Thymus (tissue), 11 donors: Measurements from ENCODE around the gene GRIK1. TPM values are rescaled to one million over a fixed set of nuclear protein-coding genes. Genes with fewer than 3 reads are reported as not detected.

ENCODE experiments used
- DNase-seq, 9 donors: peaks; one replicate each; pipeline ENCODE4 v3.0.0-alpha.2; 2013; ENCODE audit warnings: low spot score in 9 of 9, low read depth in 6 of 9, missing footprints in 1 of 9
- H3K27ac ChIP-seq, 2 donors: one replicate each; pipeline ENCODE4 v1.5.1; 2013; ENCODE audit warnings: control low read depth in 1 of 2, low read depth in 1 of 2, low read length in 1 of 2, mild to moderate bottlenecking in 1 of 2, moderate library complexity in 1 of 2
- H3K27me3 ChIP-seq, 2 donors: one replicate each; pipeline ENCODE4 v1.5.1; 2013; ENCODE audit warnings: low read length in 1 of 2; ENCODE audit not compliant: control insufficient read depth in 2 of 2, insufficient read depth in 1 of 2
- H3K36me3 ChIP-seq, 2 donors: one replicate each; pipeline ENCODE4 v1.5.1; 2013; ENCODE audit warnings: low read length in 1 of 2, mild to moderate bottlenecking in 1 of 2, moderate library complexity in 1 of 2; ENCODE audit not compliant: control insufficient read depth in 2 of 2, insufficient read depth in 2 of 2
- H3K4me1 ChIP-seq, 2 donors: one replicate each; pipeline ENCODE4 v1.5.1; 2013; ENCODE audit warnings: low read length in 2 of 2; ENCODE audit not compliant: control insufficient read depth in 2 of 2, insufficient read depth in 2 of 2
- H3K4me3 ChIP-seq, 2 donors: one replicate each; pipeline ENCODE4 v1.5.1; 2013; ENCODE audit warnings: low read length in 2 of 2, control low read depth in 1 of 2, mild to moderate bottlenecking in 1 of 2
- H3K9me3 ChIP-seq, 2 donors: one replicate each; pipeline ENCODE4 v1.5.1; 2013; ENCODE audit warnings: low read length in 1 of 2, mild to moderate bottlenecking in 1 of 2; ENCODE audit not compliant: control insufficient read depth in 2 of 2, insufficient read depth in 1 of 2
- WGBS: extraction: QIAGEN DNeasy Blood & Tissue Kit; methylation state at CpG from one replicate; pipeline ENCODE4 v1.1.7; 2013; 5-methylcytosine and 5-hydroxymethylcytosine counted together
- polyA plus RNA-seq: library from polyadenylated mRNA; stranded (reverse); fragments of 200-250 nt; gene quantifications from one replicate; pipeline ENCODE4 v1.2.3, GENCODE V29; 2013
- total RNA-seq: library from RNA; stranded (reverse); fragments of 120-200 nt; gene quantifications from one replicate; pipeline ENCODE4 v1.2.4, GENCODE V29; 2013
- donor health status: healthy.

GRIK1 gene
- total and polyA plus RNA-seq, 2 donors, result 0.05 to 0.11 TPM

DNA sequence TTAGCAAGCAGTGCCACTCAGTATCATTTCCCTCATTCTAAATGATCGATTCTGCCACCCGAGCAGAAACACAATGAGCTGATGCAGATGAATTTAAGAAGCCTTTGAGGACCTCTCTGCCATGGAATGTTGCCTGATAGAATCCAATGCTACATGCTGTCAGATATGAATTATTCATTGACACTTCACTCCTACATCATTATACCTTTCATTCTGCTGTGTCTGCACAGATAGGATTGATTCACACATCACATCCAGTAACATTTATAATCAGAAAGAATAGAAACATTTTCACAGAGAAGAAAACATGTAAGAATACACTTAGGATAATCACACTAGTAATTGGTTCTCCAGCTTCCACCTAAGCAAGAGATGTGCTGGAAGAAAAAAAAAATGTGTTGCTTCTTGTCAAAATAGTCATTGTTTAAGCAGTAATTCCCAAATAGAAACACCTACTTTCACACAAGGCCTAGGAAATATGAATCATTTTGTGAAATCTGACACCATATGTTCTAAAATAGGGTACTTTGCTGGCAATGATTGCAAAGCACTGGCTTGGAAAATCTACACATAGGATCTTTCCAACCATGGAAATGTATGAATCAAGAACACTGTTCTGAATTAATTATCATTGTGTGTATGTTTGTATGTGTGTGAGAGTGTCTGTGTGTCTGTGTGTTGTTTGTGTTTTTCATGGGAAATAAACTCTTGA lies 110.1 kb downstream of the GRIK1 start:
- Histone ChIP-seq H3K27me3 (no peaks in the 10 kb centered on the region), H3K9me3 (no peaks in the 10 kb centered on the region), H3K27ac (no peak overlapping the region), H3K36me3 (no peaks in the 10 kb centered on the region), H3K4me3 (no peak overlapping the region), H3K4me1 (no peaks in the 10 kb centered on the region)
- whole genome bisulfite sequencing, result 96% methylated on average over 2 of the region's 2 CpGs
- no peak for DNase-seq

- Histone ChIP-seq H3K4me3 (no peak overlapping the region), H3K36me3 (no peaks in the 10 kb centered on the region), H3K9me3 (no peaks in the 10 kb centered on the region), H3K27me3 (no peaks in the 10 kb centered on the region), H3K4me1 (no peaks in the 10 kb centered on the region), H3K27ac (no peak overlapping the region)
- over 99% methylated on average over 2 of the region's 2 CpGs for WGBS
- no peak for DNase-seq
These were observed 112.1 kb downstream of the GRIK1 start for GRCh38 chr21:29827647-29828046.

- no peaks in the 10 kb centered on the region for H3K4me1 ChIP-seq
These were observed 112.6 kb downstream of the GRIK1 start for GRCh38 chr21:29827236-29827635.

GRCh38 chr21:29826386-29826785 lies 113.4 kb downstream of the GRIK1 start:
- no peak overlapping the region for H3K27ac ChIP-seq
- 95% methylated on average over 1 of the region's 1 CpG for WGBS
- H3K9me3 ChIP-seq, result no peaks in the 10 kb centered on the region
- no peaks in the 10 kb centered on the region for H3K36me3 ChIP-seq
- no peaks in the 10 kb centered on the region for H3K27me3 ChIP-seq
- DNase-seq, result no peak
- no peak overlapping the region for H3K4me3 ChIP-seq
- no peaks in the 10 kb centered on the region for H3K4me1 ChIP-seq

More at GRCh38 chr21:29827236-29827635, 112.6 kb downstream of the GRIK1 start:
- DNase-seq, result no peak
- Histone ChIP-seq H3K4me3 (no peak overlapping the region), H3K27me3 (no peaks in the 10 kb centered on the region), H3K27ac (no peak overlapping the region), H3K9me3 (no peaks in the 10 kb centered on the region), H3K36me3 (no peaks in the 10 kb centered on the region)
- 98% methylated on average over 3 of the region's 3 CpGs for WGBS

DNA sequence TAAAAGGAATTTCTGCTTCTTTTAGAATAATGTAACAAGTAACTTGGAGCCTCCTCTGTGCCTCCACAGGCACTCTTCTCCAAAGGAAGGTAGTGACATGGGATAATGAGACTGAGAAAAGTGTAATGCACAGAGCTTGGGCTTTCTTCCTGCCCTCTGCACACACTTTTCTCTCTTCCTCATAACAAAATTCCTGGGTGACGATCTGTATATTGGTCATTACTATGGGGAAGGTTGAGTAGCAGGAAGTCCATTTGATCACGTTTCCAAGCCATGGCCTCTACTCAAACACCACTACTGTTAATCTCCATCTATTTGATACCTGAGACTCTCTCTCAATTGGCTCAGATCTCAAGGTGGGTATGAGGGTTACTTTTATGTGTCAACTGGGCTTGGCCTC lies 113.9 kb downstream of the GRIK1 start:
- no peaks in the 10 kb centered on the region for H3K4me1 ChIP-seq
- DNase-seq, result no peak
- H3K27me3 ChIP-seq, result no peaks in the 10 kb centered on the region
- H3K9me3 ChIP-seq, result no peaks in the 10 kb centered on the region
- WGBS, result 97% methylated on average over 2 of the region's 2 CpGs
- H3K36me3 ChIP-seq, result no peaks in the 10 kb centered on the region
- no peak overlapping the region for H3K27ac ChIP-seq
- no peak overlapping the region for H3K4me3 ChIP-seq

- H3K4me3 ChIP-seq, result no peak overlapping the region
- no peaks in the 10 kb centered on the region for H3K36me3 ChIP-seq
These were observed 114.5 kb downstream of the GRIK1 start for GRCh38 chr21:29825345-29825744.

DNA sequence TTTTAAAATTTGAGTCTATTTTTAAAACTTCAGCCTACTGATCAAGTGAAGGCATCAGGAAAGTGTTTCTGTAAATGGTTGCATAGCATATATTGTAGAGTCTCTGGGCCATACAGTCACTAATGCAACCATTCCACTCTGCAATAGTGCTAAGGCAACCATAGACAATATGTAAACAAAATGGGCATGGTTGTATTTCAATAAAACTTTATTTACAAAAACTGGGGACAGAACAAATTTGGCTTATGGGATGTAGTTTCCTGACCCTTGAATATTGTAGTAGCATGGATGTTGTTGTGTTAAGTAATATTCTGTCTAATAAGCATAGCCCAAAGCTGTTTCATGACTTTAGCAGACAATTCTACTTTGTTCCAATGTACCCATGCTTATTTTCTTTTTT lies 117.7 kb downstream of the GRIK1 start:
- H3K27me3 ChIP-seq, result no peaks in the 10 kb centered on the region
- H3K9me3 ChIP-seq, result no peaks in the 10 kb centered on the region
- DNase-seq, result no peak

More at GRCh38 chr21:29825345-29825744, 114.5 kb downstream of the GRIK1 start:
- no peak overlapping the region for H3K27ac ChIP-seq
- H3K27me3 ChIP-seq, result no peaks in the 10 kb centered on the region
- DNase-seq, result no peak
- H3K9me3 ChIP-seq, result no peaks in the 10 kb centered on the region
- no peaks in the 10 kb centered on the region for H3K4me1 ChIP-seq

GRCh38 chr21:29821230-29821629 lies 118.6 kb downstream of the GRIK1 start:
- H3K27me3 ChIP-seq, result no peaks in the 10 kb centered on the region
- no peak overlapping the region for H3K4me3 ChIP-seq
- no peaks in the 10 kb centered on the region for H3K36me3 ChIP-seq
- no peaks in the 10 kb centered on the region for H3K9me3 ChIP-seq
- H3K4me1 ChIP-seq, result no peaks in the 10 kb centered on the region
- WGBS, result 98% methylated on average over 1 of the region's 1 CpG
- no peak overlapping the region for H3K27ac ChIP-seq
- DNase-seq, result no peak

More for the DNA sequence above, 117.7 kb downstream of the GRIK1 start:
- no peaks in the 10 kb centered on the region for H3K36me3 ChIP-seq
- H3K4me3 ChIP-seq, result no peak overlapping the region
- no peak overlapping the region for H3K27ac ChIP-seq
- no peaks in the 10 kb centered on the region for H3K4me1 ChIP-seq

DNA sequence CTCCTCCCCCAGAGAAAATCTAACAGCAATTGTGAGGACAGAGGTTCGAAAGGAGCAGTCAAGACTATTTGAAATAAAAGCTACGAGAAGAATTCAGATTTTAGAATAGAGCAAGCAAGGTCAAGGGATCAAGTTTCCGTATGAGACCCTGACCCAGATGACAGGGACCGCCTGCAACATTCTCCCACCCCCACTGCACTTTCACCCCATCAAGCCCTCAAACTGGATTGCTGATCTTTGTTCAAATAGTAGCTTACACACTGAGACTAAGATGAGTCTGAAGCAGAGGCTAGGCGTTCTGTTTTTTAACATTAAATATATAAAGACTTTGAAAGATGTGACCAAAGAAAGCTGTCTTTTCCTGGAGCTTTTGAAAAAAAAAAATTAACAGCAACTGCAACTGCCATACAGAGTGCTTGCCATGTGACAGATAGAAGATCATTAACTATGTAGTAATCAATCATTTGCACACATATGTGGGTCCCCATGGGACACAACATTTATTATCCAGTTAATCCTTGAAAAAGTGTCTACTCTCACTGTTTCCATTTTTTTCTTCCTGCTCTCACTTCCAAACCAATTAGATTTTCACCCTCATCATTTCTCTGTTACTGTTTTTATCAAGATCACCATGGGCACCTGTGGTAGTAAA lies 120.0 kb downstream of the GRIK1 start:
- Histone ChIP-seq H3K4me1 (no peaks in the 10 kb centered on the region), H3K4me3 (no peak overlapping the region), H3K9me3 (no peaks in the 10 kb centered on the region), H3K27ac (no peak overlapping the region), H3K27me3 (no peaks in the 10 kb centered on the region), H3K36me3 (no peaks in the 10 kb centered on the region)
- DNase-seq, result no peak
- 94% methylated on average over 5 of the region's 5 CpGs for WGBS
